Left kidney (tissue), 2 donors: ENCODE data around the gene ACAN. TPM values are rescaled to one million over a fixed set of nuclear protein-coding genes. Genes with fewer than 3 reads are reported as not detected.
A peak's percentile ranks its signal among the peaks of the same experiment; 100 is the strongest.
"Not testable (repeated sequence)": the region's sequence is repeated elsewhere in the genome, so short reads cannot be mapped to it uniquely, and the experiment has no call there.

ENCODE experiments used
- DNase-seq: peaks from one replicate; pipeline ENCODE4 v3.0.0-alpha.2; 2013
- polyA plus RNA-seq: library from polyadenylated mRNA; unstranded; fragments of 120-200 nt; gene quantifications from one replicate; pipeline ENCODE4 v1.2.1, GENCODE V29; 2013; ENCODE audit not compliant: insufficient read length

The ACAN gene
- polyA plus RNA-seq, 1 donor: 2.1 TPM

DNA sequence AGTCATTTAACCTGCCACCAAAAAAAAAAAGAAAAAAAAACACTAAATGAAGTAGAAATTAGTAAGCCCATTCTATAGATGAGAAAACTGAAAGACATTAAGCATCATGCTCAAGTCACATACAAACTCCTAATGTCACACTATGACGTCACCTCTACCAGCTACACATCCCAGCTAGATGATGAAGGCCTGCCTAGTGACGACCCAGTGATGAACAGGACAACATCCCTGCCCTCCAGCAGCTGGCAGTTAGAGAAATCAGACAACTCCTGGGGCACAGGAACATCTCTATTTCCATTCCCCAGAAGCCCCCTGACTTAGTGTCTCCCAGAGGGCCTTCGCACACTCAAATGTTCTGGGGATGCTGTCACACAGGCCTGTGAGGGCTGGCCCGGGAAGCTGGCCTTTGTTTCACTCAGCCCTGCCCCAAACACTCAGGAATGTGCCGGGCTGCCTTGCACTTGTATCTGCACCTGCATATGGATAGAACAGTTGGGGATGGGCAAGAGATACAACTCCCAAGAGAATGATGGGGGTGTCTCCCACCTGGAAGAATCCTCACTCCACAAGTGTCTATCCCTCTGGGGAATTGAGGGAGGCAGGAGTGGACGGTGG is 99.1 kb downstream of the ACAN start:
- no peak for DNase-seq

DNA sequence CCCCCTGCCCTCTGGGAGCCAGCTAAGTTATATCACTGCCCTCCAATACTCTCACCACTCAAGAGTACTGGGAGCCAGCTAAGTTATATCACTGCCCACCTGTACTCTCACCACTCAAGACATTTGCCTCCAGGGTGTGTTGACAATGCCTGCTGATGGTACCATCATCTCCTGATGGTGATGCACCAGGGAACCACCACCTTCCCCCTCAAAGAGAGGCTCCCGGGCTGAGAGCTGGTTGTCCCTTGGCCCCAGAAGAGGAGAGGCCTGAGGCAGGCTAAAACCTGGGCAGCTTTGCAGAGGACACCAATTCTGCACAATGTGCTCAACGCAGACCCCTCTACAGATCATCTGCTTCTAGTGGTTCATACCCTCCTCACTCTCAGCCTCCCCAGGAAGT is 99.6 kb downstream of the ACAN start:
- DNase-seq: no peak

DNA sequence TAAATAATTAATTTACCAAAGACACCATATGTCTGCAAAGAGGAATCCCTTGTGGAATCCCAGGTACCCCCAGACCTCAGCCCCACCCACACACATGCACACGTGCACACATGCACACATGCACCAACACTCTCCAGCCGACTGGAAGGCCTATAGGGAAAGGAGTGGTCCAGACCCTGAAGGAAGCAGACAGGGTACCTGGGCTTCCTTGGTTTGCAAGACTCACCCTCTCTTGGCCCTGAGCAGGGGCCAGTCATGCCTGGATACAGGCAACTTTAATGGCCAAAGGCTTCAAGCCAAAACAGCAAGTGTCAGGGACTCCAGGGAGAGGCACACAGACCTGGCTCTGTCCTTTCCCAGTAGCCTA is 101.0 kb downstream of the ACAN start:
- no peak for DNase-seq

DNA sequence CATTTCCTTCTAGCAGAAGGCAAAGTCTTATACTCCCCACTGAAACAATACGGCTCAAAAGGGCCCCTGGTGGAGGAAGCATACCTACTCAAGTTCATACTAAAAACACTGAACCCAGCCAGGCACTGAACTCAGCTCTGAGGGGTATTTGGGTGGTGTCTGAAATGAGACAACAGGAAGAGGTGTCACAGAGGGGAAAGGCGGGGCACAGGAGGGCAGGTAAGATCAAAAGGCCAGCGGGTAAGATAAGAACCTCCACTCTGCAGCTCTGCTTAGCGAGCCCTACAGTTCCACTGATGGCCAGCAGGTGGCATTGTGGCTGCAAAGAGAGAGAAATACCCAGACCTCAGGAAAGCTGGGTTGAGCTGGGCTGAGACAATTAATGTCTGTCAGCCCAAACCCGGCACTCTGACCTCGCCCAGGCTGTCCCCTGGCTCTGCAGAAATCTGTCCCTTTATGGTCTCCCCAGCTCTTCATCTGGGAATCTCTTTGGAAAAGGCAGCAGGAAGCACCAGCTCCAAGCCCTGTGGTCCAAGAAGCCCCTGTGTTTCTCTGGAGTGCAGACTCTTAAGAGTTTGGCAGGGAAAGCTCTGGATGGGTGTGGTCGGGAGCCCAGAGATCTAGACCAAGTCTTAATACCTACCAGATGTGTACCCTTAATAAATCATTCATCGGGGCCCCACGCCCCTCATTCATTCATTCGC is 101.5 kb downstream of the ACAN start:
- DNase-seq: peak; percentile 68

DNA sequence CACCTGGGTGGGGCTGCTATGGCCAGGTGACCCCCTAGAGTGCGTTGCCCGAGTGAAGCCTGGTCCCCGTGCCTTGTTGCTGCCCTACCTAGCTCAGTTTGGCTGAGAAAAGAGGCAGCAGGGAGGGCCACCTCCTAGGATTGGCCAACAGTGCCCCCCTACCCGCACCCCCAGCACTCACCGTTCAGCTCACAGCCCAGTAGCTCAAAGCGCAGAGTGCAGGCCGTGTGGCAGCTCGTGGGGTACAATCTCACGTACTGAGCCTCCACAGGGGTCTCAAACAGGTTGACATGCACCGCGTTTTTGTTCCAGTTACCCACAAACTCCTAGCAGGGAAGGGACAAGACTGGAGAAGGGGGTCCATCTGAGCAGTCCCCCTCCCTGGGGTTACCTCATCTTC is 102.3 kb downstream of the ACAN start:
- DNase-seq: no peak

DNA sequence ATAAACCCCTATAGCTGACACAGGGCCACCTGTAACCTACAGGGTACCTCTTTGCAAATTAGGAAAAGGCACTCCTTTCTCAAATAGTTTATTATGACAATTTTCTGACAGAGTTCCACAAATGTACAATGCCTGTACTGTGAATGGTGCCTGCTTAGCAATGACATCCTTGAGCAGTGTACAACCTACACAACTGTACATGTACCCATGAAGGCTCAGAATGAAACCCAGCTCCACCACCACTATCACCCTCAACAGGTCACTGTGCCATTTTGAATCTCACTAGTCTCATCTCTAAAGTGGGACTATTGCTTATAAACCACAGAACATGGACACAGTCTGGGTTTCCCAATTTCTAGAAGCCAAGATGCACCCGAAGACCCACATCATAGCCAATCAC is 102.9 kb downstream of the ACAN start:
- no peak for DNase-seq

DNA sequence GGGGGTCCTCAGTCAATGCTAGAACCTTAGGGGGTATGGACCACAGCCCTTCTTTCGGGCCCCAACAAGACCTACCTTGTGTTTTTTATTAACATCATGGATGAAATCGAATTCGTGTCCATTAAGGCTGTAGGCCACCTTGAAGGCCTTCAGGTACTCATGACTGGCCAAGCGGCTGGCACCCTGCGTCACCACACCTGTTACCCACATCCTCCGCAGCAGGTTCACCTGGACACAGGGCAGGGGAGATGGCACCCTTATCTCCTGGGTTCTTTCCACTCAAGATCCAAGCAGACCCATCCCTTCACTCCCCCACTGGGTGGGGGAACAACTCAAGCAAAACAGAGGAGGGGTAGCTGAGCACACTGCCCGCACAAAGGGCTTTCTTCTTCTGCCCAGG is 103.3 kb downstream of the ACAN start:
- DNase-seq: no peak

DNA sequence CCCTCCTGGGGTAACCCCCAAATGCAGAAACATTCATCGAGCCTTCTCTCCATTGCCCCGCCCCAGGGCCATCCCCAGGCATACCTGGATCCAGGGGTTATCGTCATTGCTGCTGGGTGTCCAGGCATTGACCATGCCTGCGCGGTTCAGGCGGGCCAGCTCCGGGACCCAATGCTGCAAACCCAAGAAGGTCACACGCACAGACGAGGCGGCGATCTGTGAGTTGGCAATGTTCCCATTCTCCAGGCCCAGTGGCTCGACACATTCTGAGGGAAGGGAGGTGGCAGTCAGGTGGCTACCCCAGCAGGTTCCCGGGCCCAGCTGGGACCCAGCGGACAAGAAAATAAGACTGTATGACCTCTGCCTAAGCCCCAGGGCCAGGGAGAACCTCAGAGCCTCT is 103.9 kb downstream of the ACAN start:
- no peak for DNase-seq

DNA sequence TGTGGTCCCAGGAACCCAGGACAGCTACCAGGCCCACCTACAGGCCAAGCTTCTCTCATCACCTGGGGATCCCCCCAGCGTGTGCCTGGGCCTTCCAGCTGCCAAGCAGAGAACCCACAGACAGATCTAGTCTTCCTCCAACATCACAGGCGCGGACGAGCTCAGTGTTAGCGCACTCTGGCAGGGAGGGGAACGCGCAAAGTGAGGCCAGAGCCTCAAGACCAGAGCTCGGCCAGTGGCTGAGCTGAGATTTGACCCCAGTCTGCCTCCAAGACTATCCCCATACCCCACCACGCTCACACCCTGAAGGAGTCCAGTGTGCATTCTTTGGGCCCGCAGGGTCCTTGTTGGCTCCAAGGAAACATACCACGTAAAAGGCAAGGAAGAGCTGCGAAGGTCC is 104.9 kb downstream of the ACAN start:
- no peak for DNase-seq

DNA sequence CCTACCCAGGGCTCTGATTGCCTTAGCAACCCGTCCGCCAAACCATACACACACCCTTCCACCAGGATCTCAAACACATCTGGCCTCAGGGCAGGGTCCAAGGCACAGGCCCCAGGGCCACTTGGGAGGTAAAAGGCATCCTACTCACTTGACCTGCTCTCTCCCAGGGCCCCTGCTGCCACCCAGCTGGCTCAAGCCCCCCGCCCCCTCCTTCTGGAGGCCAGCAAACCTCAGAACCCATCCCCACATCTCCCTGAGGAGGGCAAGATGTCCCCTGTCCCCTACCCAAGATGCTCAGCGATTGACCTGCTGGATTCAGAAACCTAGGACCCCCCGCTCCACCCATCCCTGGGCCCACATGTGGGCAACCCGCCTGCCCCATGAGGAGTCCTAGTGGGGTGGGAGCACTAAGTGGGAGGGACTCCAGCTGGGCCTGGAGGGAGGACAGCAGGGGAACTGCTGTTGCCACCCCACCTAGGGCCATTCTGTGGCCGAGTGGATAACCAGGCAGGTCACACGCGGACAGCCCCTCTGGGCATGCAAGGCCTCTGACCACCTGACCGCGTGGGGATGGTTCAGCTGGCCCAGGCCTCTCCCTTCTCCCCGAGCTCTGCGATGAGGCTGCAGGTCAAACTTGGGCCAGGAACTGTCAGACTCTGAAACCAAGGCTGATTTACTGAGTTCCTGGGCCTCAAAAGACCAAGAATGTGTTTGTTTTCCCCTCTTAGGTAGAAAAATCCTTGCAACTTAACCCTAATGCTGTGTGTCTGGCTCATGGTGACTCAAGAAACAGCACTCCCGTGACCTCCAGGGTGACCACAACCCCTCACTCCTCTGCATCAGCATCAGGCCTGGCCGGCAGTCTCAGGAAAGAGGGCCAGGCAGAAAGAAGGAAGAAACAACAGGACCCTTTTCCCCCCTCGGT is 105.7 kb downstream of the ACAN start:
- no peak for DNase-seq

DNA sequence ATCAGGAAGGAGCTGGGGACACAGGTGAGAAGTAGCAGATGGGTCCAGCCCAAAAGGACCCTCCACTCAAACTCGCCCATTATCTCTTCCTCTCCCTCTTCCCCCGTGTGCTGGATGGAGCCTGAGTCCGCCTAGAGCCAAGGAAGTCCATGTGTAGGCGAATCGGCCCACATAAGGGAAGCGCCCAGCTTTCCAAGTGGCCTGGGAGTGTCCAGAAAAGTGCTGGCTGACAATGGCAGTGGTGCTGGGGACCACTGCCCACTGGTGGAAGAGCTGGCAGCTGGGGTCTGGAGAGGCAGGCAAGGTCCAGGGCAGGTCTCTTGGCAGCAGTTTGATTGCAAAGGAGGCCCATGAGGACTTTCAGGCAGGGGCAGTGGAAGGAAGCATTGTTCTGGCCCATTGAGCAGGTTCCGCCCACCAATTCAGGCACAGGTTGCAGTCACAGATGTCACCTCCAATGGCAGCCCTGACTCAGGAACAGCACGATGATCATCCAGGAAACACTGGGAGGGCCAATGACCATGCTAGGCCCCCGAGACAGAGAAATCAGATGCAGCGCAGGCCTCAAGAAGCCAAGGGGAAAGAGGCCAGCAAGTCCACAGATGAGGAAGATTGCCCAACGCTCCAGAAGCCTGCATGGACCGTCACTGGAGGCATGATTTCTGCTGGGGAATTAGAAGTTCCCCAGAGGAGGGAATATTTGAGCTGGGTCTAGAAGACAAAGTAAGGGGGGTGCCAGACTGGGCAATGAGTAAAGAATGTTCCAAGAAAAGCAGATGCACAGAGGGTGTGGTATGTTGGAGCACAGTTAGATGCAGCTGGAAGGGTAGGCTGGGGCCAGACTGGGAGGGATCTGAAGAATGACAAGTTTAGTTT is 107.0 kb downstream of the ACAN start:
- DNase-seq: no peak

DNA sequence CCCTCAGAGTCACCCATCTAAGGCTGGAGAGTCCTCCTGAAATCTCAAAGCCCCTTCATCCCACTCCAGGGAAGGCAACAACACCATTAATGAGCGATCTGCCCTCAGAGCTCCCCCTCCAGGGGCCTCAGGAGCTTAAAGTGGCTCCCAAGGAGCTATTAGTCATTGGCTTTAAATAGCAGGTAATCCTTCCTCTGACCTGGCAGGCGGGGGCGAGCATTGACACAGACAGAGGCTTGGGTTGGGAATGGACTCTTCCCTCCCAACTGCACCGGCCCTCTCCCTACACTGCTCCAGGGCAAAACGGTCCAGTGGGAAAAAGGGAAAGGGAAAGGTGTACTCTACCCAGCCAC is 108.5 kb downstream of the ACAN start:
- DNase-seq: no peak

DNA sequence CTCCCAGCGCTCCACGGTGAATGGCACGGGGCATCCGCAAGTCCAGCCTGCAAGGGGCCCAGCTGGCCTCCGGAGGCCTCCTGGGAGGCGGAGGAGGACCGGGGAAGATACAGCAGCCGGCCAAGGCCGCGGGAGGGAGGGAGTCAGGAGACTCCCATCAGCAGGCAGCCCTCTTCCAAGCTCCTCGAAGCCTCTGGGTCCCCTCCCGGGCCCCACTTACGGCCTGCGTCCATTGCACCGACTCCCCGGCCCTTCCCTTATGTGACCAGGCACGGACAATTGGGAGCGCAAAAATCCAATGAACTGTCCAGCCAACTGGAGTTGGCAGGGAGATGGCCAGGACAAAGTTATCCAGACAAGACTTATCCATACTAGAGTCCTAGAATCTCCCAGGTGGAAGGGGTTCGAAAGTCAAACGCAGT is 109.3 kb downstream of the ACAN start:
- no peak for DNase-seq

DNA sequence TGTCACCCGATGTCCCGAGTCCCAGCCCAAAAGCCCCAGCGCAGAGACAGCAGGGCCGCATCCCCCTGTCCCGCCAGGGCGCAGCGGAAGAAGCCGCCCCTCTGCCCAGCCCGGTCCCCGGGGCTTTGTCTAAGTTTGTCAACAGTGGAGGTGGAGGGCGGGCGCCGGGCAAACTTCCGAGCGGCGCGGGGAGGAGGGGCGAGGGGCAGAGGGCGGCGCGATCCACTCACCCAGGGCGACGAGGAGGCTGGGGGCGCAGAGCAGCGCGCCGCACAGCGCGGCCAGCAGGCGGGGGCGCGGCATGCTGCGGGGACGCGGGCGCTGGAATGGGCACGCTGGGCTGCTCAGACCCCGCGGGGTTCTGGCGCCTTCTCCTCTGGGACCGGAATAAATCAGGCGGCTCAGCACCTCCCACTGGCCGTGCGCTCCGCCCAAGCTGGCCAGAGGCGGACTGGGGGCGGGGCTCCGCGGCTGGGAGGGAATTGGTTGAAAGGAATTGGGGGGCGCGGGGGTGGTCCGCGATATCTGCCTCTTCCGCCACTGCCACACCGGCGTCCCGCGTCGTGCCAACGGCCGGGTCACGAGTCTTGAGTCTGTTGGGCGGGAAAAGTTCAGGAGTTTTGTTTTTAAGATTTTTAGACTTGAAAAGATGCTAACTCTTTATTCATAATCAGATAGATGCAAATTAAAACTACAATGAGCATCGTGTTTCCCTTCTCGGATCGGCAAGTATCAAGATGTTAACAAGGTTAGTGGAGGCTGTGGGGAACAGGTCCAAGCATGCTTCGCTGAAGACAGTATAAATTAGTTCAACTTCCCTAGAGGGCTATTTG is 110.0 kb downstream of the ACAN start, which contains the start of gene MFGE8:
Gene MFGE8, minus strand, starts transcription at position 363 of the 833 bp plus-strand sequence. Its CDS starts 60 bp downstream, at position 303.
- peak; percentile 87 for DNase-seq

DNA sequence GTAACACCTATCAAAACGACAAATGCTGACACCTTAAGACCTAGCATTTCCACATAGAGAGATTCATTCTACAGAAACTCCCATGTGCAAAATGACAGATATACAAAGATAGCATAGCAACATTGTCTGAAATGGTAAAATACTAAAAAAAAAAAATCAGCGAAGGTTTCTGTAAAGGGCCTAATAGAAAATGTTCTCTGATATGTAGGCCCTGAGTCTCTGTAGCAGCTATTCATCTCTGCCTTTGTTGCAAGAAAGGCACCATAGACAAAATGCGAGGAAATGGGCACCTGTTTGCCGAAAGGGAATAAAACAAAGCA is 110.6 kb downstream of the ACAN start:
- DNase-seq: no peak

DNA sequence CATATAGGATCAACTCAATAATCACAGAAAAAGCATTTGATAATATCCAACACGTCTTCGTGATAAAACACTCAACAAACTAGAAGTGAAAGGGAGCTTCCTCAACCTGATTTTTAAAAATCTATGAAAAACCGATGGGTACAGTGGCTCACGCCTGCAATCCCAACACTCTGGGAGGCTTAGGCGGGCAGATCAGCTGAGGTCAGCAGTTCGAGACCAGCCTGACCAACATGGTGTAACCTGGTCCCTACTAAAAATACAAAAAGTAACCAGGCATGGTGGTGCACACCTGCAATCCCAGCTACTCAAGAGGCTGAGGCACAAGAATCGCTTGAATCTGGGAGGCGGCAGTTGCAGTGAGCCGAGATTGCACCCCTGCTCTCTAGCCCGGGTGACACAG is 112.1 kb downstream of the ACAN start:
- no peak for DNase-seq

DNA sequence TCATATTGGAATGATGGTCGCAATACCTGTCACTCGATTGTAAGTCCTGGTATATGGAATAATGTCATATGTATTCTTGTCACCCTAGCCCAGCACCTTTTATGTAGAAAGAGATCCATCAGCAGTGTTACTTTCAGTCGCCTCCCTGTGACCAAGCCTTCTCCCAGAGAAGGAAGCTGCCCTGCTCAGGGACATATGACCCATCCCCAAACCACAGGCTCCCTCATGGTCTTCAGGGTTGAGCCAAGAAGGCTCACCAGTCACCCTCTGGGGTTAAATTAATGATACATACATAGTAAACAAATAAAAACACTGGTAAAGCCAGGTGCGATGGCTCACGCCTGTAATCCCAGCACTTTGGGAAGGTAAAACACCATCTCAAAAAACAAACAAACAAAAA is 114.5 kb downstream of the ACAN start:
- no peak for DNase-seq

DNA sequence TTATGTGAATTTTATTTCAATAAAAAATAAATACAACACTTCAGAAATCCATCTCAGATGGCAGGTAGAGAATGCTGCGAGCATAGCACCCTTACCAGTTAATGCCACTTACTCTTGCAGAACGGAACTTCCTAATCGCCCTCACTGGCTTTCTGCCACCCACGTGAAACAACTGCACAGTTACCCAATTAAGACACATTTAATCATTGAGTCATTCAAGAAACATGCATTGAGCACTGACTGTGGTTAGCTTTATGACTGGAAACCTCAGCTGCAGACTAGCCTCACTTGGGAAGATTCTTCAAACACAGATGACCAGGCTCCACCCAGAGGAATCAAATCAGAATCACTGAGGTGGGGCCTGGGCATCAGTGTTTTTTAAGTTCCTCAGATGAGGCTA is 115.5 kb downstream of the ACAN start:
- DNase-seq: no peak

DNA sequence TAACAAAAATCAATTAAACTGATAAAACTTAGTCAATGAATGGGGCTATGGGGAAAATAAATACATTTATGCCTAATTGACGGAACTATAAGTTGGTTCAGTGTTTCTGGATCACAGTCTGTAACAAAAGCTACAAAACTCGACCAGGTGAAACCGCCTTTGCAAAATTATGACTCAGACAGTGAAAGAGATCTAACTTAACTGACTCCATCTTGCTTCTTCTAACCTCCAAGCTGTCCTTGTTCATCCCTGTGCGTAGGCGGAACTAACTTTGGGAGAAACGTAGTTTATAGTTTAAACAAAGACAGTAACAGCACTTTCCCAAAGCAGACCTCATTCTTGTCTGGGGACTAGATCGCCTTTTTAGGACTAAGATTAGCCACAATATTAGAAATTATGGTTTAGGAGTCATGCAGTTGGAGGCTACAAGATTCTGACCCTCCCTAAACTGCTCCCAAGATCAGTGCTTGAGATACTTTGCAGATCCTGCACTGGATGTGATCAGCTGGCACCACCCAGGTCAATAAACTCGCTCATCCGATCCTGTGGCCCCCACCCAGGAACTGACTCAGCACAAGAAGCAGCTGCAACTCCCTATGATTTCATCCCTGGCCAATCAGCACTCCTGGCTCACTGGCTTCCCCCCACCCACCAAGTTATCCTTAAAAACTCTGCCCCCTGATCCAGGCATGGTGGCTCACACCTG is 117.1 kb downstream of the ACAN start:
- DNase-seq: no peak

DNA sequence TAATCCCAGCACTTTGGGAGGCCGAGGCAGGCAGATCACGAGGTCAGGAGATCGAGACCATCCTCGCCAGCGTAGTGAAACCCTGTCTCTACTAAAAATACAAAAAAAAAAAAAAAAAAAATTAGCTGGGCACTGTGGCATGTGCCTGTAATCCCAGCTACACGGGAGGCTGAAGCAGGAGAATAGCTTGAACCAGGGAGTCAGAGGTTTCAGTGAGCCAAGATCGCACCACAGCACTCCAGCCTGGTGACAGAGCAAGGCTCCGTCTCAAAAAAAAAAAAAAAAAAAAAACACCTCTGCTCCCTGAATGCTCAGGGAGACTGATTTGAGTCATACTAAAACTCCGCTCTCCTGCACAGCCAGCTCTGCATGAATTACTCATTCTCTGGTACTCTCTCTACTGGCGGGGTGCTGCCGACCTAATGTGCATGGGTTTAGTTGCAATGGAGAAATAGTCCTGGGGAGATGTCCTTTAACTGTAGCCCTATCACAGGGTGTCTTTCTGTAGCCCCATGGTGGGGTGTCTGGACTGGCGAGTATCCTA is 117.7 kb downstream of the ACAN start:
- DNase-seq: not testable (repeated sequence)
